Measurements from ENCODE around the gene PDE1A. TPM values are rescaled to one million over a fixed set of nuclear protein-coding genes. Genes with fewer than 3 reads are reported as not detected.

The PDE1A gene
- total RNA-seq, 1 donor from 2014 or later, result 17.3 TPM

DNA sequence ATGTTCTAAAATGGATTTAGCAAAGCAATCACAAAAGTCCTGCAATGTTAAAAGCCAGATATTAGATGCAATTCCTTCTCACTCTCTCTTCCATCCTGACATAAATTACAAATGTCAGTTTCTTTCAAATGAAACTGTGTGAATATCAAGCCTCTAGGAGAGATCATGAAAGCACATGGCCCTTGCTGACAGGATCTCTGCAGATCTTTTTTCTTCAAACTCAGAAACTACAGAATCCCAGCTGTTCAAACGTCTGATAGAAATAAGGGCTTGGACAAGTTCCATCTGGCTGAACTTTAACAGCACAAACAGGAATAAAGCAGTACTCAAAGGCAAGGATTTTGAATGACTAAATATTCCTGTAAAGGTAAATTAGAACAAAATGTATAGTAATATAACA lies 47.6 kb downstream of the PDE1A start:
- TF ChIP-seq CTCF (IDR thresholded peaks at IDR 0.05; ENCODE audit: borderline replicate concordance), result no peak
- Histone ChIP-seq H3K9me3 (replicated peaks) (peaks cover 44% of the 10 kb centered on the region), H3K36me3 (peaks cover 6% of the 10 kb centered on the region), H3K4me3 (no peak overlapping the region), H3K4me1 (peaks cover 25% of the 10 kb centered on the region), H3K27me3 (ENCODE audit: low read depth) (no peaks in the 10 kb centered on the region), H3K27ac (replicated peaks) (peak overlapping the region; percentile 59)
- intact Hi-C loops (cut with micrococcal nuclease), result no loop called here
- no peak for DNase-seq

DNA sequence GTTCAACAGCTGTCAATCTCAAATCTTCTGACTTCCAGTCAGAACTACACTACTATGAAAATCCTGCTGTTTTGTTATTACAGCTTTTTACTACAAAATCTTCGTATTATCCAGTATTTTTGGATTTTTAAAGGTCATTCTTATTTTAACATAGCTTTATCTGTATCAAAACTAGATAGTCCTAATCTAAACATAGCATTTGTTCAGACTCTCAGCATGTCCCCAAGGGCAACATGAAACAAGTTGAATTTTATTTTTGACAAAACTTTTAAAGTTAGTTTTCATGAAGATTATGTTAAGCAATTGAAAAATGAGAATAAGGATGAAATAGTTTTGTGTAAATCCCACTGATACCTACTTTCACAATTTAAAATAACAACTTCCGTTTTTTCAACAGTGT lies 48.1 kb downstream of the PDE1A start:
- no peak for TF ChIP-seq CTCF (IDR thresholded peaks at IDR 0.05; ENCODE audit: borderline replicate concordance)
- H3K27ac ChIP-seq (replicated peaks), result peak overlapping the region; percentile 59
- H3K9me3 ChIP-seq (replicated peaks), result peaks cover 44% of the 10 kb centered on the region
- no peak overlapping the region for H3K4me3 ChIP-seq
- peaks cover 25% of the 10 kb centered on the region for H3K4me1 ChIP-seq
- H3K36me3 ChIP-seq, result peaks cover 3% of the 10 kb centered on the region
- no peaks in the 10 kb centered on the region for H3K27me3 ChIP-seq (ENCODE audit: low read depth)
- no peak for DNase-seq
- intact Hi-C loops (cut with micrococcal nuclease), result no loop called here

- intact Hi-C loops (cut with micrococcal nuclease), result no loop called here
- Histone ChIP-seq H3K27me3 (ENCODE audit: low read depth) (no peaks in the 10 kb centered on the region), H3K9me3 (replicated peaks) (peaks cover 44% of the 10 kb centered on the region), H3K27ac (replicated peaks) (peak overlapping the region; percentile 59), H3K4me3 (no peak overlapping the region), H3K36me3 (no peaks in the 10 kb centered on the region), H3K4me1 (peaks cover 37% of the 10 kb centered on the region)
- DNase-seq, result no peak
- TF ChIP-seq CTCF (IDR thresholded peaks at IDR 0.05; ENCODE audit: borderline replicate concordance), result no peak
Measured at GRCh38 chr2:182377467-182377866, 49.4 kb downstream of the PDE1A start.

GRCh38 chr2:182375862-182376261 lies 51.0 kb downstream of the PDE1A start:
- DNase-seq, result no peak
- no peak overlapping the region for H3K4me3 ChIP-seq
- no peak overlapping the region for H3K27ac ChIP-seq (replicated peaks)
- H3K27me3 ChIP-seq (ENCODE audit: low read depth), result no peaks in the 10 kb centered on the region
- peaks cover 48% of the 10 kb centered on the region for H3K4me1 ChIP-seq
- H3K9me3 ChIP-seq (replicated peaks), result peaks cover 44% of the 10 kb centered on the region
- intact Hi-C loops (cut with micrococcal nuclease), result no loop called here
- no peak for TF ChIP-seq CTCF (IDR thresholded peaks at IDR 0.05; ENCODE audit: borderline replicate concordance)
- no peaks in the 10 kb centered on the region for H3K36me3 ChIP-seq

DNA sequence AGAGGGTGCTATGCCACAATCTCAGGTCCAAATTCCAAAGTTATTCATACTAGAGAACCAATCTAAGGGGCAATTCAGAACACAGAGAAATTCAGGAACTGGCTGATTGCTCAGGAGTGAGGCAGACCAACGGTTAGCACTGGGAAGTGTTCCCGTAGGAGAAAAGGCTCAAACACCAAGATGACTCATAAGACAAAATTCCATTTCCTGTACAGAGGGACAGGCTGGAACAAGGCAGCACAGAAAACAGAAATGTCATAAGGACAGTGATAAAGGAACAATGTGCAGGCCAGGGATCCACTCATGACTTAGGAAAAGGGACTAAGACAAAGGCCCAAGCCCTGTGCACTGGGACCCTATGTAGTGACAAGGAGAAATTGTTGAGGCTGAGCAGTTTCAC lies 54.2 kb downstream of the PDE1A start:
- intact Hi-C loops (cut with micrococcal nuclease), result no loop called here
- H3K27ac ChIP-seq (replicated peaks), result peak overlapping the region; percentile 83
- peaks cover 35% of the 10 kb centered on the region for H3K4me1 ChIP-seq
- no peaks in the 10 kb centered on the region for H3K27me3 ChIP-seq (ENCODE audit: low read depth)
- no peak overlapping the region for H3K4me3 ChIP-seq
- TF ChIP-seq CTCF (IDR thresholded peaks at IDR 0.05; ENCODE audit: borderline replicate concordance), result no peak
- no peaks in the 10 kb centered on the region for H3K36me3 ChIP-seq
- peaks cover 42% of the 10 kb centered on the region for H3K9me3 ChIP-seq (replicated peaks)
- no peak for DNase-seq

DNA sequence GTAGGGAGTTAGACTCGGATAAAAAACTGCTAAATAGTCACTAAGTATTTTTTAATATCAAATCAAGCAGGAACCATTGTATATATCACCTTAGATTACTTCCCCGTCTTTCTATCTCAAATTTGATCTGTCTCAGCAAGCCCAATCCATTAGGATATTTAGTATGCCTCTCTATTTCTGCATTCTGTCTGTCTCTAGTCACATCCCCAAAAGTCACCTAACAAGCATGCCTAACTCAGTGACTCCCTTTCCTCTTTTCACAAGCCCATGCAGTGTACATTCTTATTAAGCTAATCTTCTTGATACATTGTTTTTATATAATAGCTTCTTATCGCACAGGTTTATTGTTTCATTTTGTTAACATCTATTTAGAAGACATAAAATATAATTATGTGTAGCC lies 57.8 kb downstream of the PDE1A start:
- intact Hi-C loops (cut with micrococcal nuclease), result no loop called here
- H3K4me3 ChIP-seq, result no peak overlapping the region
- DNase-seq, result no peak
- peak overlapping the region; percentile 83 for H3K27ac ChIP-seq (replicated peaks)
- H3K36me3 ChIP-seq, result no peaks in the 10 kb centered on the region
- no peak for TF ChIP-seq CTCF (IDR thresholded peaks at IDR 0.05; ENCODE audit: borderline replicate concordance)
- peaks cover 11% of the 10 kb centered on the region for H3K9me3 ChIP-seq (replicated peaks)
- no peaks in the 10 kb centered on the region for H3K27me3 ChIP-seq (ENCODE audit: low read depth)
- peaks cover 35% of the 10 kb centered on the region for H3K4me1 ChIP-seq

All from left ventricle myocardium inferior (tissue), 1 donor.